GM12801 (cell line): ENCODE data around the gene TRIM9.

Experiments used
- CTCF ChIP-seq: IDR thresholded peaks from one replicate; pipeline ENCODE4 v1.5.1; 2011; ENCODE audit warnings: control low read depth; ENCODE audit not compliant: insufficient read length; ENCODE audit errors: extremely low read depth

Gene TRIM9

DNA sequence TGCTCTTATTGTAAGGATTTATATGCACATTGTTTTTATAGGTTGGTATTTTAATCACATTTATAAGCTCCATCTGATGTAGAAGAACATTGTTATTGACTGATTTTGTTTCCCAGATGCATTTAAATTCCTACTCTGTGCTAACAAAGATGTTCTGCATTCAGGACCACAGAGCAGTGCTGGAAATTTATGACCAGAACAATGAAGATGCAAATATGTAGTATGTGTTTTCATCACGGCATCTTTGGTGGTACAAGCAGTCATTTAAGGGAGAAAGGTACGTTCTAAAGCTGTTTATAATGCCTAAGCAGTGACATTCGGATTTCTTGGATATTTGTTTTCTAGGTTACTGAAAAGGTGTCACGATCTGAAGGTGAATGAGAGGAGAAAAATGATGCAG is 66.5 kb downstream of the TRIM9 start:
- TF ChIP-seq CTCF, result no peak

DNA sequence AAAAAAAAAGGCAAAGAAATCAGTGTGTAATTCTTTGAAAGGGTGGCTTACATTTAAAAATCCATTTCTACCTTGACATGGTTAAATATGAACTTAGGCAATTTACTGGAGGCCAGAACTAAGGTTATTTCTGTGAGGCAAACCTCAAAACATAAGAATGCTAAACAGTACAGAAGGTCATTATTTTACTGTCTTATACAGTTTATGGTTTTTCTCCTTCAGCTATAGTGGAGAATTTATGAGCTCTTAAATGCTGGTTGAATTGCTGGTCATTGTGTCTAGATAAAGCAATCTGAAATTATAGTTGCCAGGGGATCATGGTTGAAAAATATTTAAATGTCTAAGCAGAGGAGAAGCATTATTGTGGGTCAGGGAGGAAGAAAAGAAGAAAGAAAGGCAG is 70.5 kb downstream of the TRIM9 start:
- TF ChIP-seq CTCF, result no peak

DNA sequence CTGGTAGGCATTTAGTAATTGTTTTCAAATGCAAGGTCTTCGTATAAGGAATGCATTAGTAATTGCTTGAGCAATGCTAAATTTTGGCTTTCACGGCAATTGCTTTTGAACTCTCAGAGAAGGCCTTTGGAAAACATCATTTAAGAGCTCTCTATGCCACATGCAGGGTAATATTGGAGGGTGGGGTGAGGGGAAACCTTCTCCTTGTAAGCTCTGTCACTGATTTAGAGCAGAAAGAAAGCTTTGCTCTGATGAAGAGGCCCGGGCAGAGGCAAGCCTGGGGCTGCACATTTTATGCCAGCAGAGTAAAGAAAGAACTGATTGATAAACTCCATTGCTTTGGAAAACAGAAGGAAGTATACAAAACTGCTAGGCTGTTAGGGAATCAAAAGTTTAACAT is 70.9 kb downstream of the TRIM9 start:
- no peak for TF ChIP-seq CTCF

DNA sequence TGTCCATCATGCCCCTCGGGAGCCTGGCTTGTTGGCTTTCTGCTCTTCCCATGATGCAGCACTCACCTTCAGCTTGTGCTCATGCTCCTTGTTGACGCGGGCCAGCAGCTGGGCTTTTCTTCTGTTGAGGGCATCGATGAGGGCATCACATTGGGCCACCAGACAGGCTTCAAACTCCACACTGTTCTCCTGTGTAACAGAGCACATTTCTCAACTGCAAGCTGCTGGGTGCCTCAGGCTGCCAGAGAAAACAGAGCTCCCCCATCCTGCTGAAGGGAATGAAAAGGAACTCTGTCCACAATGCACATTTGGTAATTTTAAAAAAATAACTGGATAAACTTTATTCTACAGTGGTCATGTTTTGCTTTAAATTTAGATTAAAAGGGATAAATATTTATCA is 72.1 kb downstream of the TRIM9 start:
- no peak for TF ChIP-seq CTCF

DNA sequence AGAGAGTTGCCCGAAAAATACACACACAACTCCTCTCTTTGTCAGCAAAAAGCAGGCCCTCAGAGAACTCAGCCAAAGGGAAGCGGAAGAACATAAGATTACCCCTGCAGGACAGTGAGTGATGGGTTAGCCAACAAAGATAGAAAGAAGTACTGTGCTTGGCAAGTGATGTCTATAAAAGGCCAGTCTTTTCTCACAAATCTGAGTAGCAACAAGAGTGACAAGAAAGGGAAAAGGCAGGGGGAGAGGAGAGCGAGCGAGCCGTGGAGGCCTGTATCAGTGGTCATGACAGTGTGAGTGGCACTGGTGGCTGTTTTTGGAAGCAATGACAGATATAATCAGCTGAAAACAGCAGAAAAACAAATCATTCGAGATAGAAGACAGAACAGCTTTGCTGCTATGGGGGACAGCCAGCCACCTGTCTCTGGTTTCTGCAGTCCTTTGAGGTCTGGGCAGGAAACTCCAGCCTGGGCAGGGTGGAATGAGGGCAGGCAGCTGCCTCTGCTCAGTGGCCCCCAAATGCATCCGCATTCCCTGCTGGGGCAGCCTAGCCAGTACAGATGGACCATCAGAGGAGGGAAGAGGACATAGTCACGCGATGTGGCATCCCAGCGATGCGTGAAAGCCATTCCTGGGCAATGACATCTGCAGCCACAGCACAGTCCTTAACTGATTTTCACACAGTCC is 74.7 kb downstream of the TRIM9 start:
- no peak for TF ChIP-seq CTCF

- TF ChIP-seq CTCF, result no peak
Measured at GRCh38 chr14:51019089-51019488, 75.8 kb downstream of the TRIM9 start.

DNA sequence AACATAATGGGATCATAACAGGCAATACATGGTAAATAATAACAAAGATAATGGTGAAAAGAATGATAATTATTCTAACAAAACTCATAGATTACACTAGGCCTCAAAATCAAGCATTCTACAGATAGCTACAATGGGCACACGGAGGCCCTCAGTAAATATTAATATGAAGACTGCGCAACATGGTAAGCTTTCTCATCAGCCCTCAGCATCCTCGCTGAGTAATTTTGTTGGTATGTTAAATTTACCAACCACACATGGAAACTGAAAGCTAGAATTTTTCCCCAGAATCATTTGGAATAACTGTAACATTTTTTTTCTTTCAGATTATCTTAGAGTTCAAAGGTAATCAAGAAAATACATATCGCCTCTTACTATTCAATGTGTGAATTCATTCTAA is 76.4 kb downstream of the TRIM9 start:
- TF ChIP-seq CTCF, result no peak

DNA sequence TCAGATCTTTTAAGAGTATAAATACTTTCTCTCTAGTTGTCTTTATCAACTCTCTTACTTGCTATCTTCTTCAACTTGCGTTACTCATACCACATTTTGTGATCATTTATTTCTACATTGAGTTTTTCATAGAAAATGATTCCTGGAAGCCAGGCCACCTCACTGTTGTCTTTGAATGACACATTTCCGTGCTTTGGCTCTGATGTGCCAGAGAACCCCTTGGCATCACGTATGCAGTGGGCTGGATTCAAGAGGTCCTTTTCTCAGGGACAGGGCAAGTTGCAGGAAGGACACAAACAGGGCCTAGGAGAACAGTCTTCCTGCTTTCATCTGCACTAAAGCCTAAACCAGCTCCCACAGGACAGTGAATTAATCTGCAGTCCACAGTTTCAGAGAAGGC is 80.3 kb downstream of the TRIM9 start:
- TF ChIP-seq CTCF, result no peak
